GM18870 (cell line): Measurements from ENCODE around the gene SMIM31.

Experiments
- ATAC-seq: cut with Tn5 transposase; IDR thresholded peaks from one replicate; pipeline ENCODE4 v1.9.1; 2021; ENCODE audit warnings: moderate library complexity; ENCODE audit not compliant: unreplicated experiment

Gene SMIM31

DNA sequence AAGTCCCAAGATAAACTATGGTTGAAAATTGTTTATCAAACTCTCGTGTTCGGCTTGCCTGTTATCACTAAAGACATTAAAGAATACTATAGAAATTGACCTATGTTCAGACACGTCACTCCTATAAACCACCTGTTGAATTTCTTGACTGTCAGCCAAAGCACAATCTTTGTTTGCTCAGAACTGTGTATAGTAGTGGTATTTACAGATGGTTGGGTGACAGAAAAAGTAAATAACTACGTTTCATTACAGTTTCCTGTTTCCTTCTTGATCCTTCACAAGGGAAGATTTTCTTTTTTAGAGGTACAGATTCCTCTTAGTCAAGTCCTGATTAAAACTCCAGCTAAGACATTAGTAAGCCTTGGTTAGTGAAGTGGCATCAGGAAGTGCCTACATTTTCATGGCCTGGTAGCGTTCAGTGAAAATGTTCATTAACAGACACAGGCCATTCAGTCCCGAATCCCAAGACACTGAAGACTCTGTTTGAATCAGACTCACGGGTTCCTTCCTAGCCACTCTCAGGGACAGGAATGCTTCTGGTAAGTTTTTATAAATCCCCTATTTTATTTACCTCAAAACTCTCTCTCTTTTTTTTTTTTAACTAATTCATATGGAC is at the start of gene SMIM31:
Gene SMIM31 (plus strand): TSS at position 259 of the 616 bp plus-strand sequence. CDS start 16,313 bp downstream, outside the sequence.
- ATAC-seq = no peak

DNA sequence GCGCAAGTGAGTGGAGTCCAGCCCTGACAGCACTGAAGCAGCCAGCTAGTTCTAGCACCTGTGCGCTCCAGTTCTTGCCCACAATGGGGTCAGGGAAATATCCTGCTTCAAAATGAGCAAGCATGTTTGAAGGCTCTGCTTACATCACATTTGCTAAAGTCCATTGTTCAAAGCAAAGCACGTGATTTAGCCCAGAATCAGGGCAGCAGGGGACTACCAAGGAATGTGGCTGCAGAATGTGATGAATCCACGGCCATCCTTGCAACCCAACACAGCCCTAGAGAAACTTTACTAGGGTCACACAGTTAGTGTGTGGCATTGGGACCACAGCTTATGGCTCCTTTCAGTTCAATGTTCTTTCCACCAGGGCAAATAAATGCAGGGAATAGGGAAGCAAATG is 47.3 kb upstream of the SMIM31 start:
- ATAC-seq = no peak

DNA sequence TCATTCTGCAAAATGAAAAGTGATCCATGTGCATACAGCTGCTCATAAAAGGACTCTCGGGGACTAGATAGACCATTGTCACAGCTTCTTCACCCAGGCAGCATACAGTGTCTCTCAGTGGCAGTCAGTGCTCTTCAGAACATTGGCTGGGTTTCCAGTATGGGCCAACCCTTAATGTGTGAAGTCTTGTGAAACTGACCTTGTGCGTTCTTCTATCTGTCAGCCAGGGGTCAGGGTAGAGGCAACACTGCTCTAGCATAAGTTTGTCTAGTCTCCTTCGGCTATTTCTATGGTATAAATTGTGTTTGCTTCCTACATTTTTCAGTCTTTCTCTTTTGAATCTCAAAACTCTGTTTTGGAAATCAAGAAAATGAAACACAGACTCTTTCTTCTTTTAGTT is 37.0 kb upstream of the SMIM31 start:
- ATAC-seq = peak; percentile 56

DNA sequence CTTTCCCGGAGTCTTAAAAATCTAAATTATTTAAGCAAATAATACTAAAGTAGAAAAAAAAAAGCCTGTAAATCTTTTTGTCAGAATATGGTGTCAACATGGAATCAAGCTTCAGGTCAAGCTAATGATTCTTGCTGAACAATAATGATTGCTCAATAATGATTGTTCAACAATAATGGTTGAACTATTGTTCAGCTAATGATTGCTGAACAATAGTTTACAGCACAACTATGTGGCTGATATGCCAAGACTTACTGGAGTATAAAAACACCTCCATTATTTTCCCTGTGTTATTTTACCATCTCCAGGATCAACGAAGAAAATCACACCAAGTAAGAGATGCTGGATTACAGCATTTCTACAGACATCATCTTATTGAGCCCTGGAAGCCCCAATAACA is 35.1 kb upstream of the SMIM31 start:
- no peak for ATAC-seq

DNA sequence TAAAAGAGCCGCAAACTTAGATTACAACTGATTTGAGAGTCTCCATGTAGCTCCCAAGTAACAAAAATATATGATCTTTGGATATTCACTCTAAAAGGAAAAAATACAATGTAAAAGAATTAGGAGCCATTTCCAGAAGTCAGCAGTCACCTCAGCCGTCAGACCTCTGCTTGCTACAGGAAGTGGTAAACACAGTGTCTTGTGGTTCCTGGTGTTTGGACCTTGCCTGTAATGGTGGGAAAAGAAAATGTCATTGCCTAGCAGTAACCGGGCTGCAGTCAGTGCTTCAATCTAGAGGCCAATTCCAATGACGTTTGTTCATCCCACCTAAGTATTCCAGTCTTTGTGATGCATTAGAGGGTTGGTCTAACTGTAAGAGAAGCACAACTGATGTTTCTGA is 28.9 kb upstream of the SMIM31 start:
- no peak for ATAC-seq

DNA sequence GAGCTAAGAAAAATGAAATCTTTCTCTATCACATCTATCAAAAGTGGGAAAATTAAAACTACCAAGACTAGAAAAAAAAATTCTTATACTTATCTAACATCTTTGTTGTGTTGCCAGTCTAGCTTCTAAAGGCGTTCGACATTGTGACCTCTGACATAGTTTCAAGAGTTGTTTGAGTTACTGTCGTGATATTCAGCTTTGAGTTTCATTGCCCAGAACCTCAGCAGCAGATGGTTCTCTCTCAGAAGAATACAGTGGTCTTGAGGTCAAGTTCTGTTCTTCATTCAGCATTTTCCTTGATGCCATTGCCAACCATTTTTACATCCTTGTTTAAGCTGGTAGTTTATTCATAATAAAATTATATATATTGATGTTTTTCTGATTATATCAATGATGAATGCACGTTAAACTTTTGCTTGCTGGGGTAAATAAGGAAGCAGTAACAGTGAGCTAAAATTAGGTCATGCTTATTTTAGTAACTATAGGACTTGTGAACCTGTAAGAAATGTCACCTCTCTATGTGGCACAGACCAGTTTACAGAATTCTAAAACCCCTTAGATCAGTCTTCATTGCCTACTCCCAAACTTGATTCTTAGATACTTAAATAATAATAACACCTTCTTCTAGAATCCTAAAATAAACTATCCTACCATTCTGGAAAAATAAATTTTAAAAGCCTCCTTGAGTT is 23.1 kb upstream of the SMIM31 start:
- ATAC-seq = no peak

DNA sequence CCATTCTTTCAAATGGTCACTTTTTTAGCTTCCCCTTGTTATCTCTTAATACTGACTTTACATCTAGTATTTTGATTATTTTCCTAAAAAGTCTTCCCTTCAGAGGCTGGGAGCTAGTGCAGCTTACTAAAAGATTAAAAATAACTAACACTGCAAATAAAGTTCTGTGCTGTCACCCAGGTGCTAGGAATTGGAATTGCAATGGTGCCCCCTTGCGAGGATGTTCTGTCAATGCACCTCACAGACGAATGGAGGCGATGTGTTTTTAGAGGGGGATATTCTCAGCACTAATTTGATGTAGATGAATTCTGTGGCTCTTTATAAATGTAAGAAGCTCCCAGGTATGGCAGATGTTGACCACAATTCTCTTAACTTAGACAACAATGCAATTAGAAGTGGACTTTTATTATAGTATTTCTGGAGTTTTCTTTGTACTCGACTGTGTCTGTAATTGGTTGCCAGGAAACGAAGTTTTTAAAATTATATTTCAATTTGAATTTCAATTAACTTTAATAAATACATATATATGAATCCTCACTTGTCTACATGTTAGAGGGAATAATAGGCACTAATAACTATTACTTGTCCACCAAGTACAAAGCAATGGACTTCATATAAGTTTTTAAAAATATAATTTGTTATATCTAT is 22.0 kb upstream of the SMIM31 start:
- ATAC-seq = peak; percentile 65

DNA sequence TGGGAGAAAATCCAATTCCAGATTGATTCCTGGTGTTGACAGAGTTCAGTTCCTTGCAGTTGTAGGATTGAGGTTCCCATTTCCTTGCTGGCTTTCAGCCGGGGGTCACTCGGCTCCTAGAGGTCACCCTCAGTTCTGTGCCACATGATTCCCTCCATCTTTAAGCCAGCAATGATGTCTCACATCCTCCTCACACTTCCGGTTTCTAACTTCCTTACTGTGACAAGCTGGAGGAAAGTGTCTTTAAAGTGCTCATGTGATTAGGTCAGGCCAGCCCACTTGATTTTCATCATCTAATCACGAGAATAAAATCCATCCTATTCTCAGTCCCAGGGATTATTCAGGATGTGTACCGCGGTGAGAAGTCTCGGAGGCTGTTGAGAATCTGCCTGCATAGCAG is 19.4 kb upstream of the SMIM31 start:
- peak; percentile 54 for ATAC-seq

DNA sequence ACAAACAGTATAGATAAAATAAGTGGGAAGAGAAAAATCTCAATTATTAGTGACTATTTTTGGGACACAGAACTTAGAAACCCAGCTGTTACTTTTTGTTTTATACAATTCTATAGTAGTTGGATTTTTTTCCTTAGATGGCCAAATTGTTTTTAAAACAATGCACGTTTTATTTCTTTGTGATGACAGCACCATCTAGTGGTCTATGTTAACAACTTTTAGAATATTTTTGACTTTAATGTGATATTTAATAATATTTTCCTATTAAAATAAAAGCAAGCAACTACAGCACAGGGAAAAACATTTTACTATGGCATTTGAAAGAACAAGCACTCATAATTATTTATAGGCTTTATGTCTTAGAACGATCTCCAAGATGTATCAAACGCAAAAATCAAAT is 5.6 kb upstream of the SMIM31 start:
- no peak for ATAC-seq

DNA sequence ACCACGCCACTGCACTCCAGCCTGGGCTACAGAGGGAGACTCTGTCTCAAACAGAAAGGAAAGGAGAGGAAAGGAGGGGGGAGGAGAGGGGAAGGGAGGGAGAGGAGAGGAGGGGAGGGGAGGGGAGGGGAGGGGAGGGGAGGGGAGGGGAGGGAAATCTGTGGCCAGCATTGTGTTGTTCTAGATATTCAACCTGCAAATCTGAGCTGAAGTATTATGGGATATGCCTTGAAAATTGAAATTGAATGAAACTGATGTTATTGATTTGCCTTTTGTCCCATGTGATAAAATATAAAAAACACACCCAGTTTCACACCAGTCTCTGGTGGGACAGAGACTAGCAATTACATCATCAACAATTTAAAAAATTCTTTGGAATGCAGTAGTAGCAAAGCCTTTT is 1.5 kb downstream of the SMIM31 start:
- ATAC-seq = no peak

DNA sequence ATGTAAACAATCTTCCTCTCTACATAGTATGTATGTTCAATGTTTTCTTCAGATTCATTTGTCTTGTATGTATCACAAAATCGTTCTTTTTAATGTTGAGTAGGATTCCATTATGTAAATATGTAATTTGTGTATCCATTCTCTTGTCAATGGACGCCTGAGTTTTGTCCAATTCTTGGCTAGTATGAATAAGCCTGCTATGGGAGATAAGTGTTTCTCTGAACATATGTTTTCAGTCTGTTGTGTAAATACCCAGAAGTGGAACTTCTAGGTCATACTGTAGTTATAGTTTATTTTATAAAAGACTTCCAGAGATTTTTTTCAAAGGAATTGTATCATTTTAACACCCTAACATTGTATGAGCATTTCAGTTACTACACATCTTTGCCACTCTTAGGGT is 2.8 kb downstream of the SMIM31 start:
- ATAC-seq = no peak

DNA sequence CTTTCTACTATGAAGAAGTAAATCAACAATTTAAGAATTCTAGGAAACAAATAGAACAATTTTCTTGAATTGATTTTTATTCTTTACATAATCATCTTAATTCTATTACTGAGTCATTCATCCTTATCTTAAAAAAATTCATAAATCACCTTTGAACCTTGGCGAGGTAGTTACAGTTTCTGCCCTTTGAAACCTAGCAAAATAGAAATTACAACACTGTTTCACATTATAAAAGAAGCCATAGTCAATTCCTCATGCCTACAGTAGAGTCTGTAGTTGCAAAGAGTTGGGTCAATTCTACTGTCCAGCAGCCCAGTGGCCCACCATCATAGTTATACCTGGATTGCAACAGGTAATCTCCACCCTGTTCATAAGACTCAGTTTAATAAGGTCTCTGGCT is 7.3 kb downstream of the SMIM31 start:
- no peak for ATAC-seq

DNA sequence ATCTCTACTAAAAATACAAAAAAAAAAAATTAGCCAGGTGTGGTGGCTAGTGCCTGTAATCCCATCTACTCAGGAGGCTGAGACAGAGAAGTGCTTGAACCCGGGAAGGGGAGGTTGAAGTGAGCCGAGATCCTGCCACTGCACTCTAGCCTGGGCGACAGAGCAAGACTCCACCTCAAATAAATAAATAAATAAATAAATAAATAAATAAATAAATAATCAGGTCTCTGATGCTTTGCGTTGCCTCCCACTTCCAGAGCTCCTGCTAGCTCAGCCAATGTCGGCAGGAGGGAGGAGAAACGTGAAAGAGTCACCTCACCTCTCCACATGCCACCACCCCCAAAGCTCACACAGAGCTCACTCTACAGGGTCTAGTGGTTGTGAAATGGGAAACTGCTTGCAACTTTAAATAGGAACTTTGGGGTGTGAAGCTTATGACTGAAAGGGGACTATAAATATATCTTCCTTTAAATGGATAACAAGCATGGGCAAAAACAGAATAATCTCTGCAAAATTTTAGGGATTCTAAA is 7.9 kb downstream of the SMIM31 start:
- ATAC-seq = no peak

DNA sequence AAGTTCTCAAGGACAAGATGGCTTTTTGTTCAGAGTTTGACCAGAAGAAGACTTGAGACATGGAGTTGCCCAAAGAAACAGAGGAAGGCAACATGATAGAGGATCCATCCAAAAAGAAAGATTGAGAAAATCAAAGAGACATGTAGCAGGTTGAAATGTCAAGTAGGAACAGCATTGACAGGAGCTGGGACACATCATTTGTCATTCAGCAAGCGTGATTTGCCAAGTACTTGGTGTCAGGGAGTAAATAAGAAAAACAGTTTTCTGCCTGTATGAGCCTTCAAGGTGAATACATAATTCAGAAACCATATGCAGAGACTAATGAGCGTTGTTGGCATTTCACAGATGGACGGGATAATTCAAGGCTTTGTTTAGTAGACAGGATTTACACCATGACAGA is 11.2 kb downstream of the SMIM31 start:
- ATAC-seq = no peak

DNA sequence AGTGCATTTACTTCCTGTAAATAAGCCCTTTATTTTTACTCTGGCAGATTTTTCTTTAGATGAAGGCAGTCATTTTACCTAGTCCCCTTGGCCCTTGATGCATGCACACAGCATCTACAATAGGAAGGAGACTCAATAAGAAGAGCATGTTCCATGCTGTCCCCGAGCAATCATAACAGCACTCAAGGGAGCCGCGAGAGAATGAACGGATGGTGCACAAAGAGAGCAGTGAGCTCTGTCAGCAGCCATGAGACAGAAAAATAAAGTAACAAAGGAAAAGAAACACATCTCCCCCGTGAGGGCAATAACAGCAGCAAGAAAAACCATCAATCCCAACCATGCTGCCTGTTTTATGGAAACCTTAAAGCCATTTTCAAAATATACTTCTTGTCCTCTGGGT is 11.9 kb downstream of the SMIM31 start:
- ATAC-seq = no peak

DNA sequence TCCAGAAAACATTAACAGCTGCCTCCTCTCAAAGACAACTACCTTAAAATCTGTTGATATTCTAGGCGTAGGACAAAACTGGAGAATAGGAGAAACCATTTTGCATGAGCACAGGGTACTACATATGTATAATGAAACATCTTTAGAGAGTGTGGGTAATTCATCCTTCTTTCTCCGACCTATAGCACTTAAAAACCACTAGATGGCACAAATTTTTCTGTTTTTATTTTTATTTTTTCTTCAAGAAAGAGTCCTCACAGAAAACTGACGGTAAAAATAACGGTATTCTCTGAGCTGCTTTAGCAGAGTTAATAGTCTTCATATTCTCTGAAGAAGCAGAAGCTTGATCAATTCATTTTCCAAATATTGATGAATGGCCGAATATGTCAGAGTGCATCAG is 14.6 kb downstream of the SMIM31 start:
- ATAC-seq = no peak

DNA sequence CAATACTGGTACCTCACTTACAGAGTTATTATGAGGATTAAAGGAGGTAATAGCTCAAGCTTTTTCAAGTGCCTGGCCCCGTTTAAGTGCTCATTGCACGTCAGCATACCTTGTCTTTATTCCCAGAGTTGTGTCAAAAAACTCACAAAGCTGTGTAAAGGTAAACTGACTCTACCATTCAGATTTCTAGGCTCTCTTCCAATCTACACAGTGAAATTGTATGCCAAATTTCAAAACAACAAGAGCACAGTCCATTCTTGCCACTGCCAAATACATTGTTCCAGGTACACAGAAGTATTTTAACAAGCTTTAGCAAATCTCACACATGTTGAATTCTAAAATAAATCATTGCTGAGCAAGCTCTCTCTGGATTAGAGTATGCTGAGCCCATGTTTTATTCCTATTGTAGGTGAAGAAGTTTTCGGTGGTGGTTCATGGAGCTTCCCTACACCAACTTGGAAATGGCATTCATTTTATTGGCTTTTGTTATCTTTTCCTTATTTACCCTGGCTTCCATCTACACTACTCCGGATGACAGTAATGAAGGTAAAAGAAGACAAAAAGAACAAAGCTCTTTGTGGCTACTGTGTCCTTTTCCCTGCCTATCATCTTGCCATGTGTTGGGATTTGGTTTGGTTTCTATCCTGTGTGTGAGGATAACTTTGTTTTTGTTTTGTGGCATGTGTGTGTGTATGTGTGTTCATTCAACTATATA is 16.2 kb downstream of the SMIM31 start:
- no peak for ATAC-seq

DNA sequence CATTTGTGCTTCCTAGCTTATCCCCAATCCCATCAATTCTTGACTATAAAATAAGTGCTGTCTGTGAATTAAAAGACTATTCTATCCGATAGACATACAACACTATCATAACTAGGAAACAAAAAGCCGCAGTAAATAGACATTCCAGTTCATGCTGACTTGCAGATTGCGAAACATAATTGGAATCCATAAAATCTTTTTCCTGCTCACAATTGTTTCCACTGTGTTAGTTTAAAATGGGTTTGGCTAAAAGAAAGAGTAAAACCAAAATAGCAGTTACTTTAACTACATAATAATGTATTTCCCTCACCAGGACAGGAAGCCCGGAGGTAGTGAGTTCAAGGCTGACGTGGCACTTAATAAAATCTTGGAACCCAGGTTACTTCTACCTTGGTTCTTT is 17.2 kb downstream of the SMIM31 start:
- ATAC-seq = no peak

DNA sequence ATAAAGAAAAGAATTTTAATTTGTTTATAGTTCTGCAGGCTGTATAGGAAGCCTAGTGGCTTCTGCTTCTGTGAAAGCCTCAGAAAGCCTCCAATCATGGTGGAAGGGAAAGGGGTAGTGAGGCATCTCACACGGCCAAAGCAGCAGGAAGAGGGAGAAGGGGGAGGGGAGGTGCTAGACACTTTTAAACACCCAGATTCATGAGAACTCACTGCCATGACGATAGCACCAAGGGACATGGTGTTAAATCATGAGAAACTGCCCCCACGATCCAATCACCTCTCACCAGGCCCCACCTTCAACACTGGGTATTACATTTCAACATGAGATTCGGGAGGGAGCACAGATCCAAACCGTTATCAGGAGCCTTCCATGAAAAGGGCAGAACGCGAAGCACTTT is 18.1 kb downstream of the SMIM31 start:
- ATAC-seq = no peak

DNA sequence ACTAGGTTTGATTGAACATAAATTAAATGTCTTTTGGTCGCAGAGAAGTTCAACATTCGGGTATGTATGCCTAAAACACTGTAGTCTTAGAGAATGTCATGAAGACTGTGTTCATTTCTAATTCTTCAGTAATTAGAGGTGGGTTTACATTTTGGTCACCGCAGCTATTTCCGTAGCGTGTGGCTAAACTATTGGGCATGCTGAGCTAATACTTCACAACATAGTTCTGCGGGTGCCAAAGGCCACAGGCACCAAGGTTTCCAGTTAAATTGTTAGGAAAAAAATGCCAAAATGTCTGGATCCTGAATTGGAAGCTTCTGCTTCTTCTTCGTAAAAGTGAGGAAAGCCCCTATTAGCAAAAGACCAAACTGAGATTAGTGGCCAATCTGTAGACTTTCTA is 25.1 kb downstream of the SMIM31 start:
- no peak for ATAC-seq

DNA sequence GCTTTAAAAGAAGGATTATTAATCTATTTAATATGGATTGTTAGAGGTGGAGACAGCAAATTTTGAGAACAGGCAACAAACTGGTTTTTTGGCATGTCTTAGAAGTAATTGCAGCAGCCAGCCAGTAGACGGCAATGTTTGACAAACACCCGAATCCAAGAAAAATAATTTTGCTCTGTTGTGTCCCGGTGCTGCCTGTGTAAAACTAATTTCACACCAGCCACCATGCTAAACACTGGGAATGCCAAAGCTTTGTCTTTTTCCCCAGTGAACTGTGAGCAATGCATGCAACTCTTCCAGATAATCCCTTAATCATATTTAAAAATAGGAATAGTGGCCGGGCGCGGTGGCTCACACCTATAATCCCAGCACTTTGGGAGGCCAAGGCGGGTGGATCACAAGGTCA is 25.9 kb downstream of the SMIM31 start:
- peak; percentile 72 for ATAC-seq

DNA sequence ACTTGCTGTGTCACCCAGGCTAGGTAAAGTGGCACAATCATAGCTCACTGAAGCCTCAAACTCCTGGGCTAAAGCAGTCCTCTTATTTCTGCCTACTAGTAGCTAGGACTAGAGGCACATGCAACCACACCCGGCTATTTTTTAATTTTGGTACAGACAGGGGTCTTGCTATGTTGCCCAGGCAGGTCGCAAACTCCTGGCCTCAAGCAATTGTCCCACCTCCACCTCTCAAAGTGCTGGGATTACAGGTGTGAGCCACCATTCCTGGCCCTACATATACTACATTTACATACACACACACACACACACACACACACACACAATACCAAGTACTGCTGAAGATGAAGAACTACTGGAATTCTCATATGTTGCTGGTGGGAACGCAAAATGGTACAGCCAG is 26.9 kb downstream of the SMIM31 start:
- ATAC-seq = no peak
